GM19025 (cell line): Measurements from ENCODE around the gene ZNF385D.

ENCODE experiments used
- ATAC-seq: cut with Tn5 transposase; IDR thresholded peaks from one replicate; pipeline ENCODE4 v1.9.1; 2021; ENCODE audit warnings: mild to moderate bottlenecking, low read depth, moderate library complexity; ENCODE audit not compliant: unreplicated experiment

ZNF385D gene

DNA sequence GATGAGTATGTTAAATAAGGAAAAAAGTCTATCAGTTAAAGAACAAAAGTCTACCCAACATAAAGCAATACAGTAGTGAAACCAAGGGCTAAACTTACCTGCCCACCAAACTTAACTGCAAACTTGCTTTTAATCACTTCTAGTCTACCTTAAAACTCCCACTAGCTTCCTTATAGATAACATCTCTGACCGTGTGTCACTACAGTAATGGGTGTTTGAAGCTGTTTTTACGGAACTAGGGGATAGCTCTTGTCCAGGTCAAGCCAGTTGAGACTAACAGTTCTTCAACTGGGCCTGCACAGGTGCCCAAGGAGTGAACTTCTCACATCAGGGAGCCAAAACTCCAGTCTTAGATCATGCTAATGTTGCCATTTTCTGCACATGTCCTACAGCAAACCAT lies 132.3 kb downstream of the ZNF385D start:
- ATAC-seq: no peak

DNA sequence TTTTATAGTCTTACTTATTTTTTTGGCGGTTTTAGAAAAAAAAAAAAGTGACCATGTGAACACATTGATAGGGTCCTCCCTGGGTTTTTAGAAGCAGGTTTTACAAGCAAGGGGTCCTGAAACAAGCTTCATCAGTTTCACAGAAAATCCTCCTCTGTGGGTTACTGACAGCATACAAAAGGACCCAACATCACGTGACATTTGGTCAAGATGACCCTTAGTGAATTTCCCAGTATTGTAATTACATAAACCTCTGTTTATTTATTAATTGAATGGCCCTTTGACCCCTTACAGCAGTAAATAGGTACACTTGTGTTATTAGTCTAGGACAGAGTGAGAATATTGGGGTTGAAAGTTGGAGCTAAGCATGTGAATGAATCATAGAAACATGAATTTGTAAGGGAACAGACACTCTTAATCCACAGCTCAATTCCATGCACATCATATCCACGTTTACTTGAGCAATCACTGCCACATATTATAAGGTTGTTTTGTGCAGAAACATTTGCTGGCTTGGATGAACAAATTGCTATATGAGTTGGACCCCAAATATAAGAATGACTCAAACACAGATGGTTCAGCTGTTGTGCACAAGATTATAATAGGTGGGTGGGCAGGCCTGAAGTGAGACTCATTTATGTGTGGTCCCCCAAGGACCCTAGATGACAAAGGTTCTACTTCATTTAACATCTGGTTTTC lies 137.5 kb downstream of the ZNF385D start:
- no peak for ATAC-seq

DNA sequence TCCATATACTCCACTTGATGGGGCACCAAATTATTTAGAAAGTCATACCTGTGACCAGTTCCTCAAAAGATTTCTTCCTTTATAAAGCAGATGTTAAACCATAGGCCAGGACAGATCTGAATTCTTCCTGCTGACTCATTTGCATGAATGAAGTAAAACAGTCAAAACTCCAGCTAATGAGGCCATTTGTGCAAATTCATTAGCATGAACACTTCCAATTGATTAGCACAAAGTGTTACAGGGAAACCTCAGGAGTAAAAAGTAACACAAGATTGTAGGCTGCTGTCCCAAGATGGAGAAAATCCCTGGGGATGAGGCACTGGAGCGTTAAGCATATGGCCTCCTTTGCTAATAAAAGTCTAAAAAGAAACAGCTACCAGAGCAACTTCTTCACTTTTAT lies 149.8 kb downstream of the ZNF385D start:
- no peak for ATAC-seq

DNA sequence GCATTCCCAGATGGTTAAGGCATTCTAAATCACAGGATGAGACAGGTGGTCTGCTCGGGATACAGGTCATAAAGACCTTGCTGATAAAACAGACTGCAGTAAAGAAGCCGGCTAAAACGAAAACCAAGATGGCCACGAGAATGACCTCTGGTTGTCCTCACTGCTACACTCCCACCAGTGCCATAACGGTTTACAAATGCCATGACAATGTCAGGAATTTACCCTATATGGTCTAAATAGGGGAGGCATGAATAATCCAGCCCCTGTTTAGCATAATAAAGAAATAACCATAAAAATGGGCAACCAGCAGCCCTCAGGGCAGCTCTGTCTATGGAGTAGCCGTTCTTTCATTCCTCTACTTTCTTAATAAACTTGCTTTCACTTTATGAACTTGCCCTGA lies 151.1 kb downstream of the ZNF385D start:
- no peak for ATAC-seq

DNA sequence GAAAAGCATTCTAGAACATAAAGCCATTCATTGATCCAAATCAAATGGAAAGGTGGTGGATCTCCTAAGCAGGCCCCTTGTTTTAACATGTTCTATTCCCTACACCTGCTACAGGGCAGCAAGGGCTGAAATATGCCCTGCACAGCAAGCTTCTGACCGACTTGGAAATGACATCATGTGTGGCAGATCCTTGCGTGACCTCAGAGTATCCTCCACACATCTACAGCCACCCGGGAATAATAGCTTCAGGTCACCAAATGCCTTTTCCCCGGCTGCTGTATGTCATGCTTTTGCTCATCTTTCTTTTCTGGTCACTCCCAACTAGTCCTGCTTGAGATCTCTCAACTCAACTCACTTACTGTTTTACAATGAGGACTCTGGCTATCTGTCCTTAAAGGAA lies 158.2 kb downstream of the ZNF385D start:
- no peak for ATAC-seq

DNA sequence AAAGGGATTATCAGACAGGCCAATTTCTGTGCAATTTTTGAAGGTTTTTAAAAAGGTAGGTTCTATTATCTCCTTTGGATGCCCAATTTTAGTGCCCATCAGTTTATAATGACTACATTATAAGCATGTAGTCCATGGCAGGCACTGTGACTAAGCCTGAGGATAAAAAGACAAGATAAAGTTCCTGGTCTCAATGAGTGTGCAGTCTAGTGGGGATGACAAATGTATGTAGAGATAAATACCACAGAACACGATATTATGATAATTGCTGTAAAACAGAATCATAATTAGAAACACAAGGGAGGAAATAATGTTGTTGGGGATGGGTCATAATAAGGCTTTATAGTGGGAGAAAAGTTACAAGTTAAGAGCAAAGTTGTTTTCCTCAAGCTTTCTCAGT lies 163.1 kb downstream of the ZNF385D start:
- ATAC-seq: no peak

DNA sequence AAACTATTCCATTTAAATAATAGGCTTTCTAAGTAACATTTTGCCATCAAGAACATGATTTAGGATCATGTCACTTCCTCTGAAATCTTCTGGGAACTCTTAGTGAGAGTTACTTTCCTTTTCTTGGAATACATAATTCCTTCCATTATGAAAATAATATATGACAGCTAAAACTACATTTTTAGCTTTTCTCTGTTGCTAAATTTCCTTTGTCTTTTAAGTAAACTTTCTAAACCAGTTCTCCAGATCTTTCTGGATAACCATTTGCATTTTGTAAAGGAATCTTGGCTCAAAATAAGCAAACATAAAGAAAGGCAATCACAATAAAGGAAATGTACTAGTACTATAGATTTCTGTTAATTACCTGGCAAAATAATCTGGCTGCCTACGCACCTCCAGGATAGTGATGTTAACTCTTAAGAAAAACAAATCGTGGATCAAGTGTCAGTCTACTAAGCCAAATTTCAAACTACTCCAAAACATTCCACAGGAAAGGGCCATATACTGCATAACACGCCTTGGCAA lies 165.7 kb downstream of the ZNF385D start:
- no peak for ATAC-seq

DNA sequence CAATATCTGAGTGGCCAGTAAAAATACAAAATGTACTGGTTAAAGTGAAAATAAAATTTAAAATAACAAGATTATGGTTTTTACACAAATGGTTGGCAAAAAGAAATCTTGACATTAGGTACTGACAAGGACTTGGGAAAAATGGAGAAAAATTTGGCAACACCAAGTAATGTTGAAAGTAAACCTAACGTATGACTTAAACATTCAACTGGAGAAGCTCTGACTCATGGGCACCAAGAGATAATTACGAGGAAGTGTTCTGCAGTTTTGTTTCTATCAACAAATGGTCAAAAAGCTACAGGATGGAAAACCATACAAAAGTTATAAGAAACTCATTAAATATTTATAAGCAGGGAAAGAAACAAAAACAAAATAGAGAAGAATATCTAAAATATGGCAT lies 177.7 kb downstream of the ZNF385D start:
- no peak for ATAC-seq

DNA sequence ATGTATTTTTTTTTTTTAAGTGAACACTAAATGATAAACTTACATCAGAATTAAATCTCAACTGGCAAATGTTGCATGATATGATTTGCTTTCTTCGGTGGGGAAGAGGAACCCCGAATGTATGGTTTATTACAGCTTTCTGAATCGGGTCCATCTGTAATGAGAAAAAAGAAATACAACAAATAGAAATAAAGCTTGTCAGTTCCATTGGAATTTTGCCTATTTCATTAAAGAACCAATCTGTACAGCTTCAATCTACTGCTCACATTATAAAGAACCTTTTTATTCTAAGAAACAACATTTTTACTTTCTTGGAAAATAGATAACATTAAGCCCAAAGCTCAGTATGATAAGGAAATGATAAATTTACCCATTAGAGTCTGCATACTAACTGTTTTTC lies 186.5 kb downstream of the ZNF385D start:
- ATAC-seq: no peak

DNA sequence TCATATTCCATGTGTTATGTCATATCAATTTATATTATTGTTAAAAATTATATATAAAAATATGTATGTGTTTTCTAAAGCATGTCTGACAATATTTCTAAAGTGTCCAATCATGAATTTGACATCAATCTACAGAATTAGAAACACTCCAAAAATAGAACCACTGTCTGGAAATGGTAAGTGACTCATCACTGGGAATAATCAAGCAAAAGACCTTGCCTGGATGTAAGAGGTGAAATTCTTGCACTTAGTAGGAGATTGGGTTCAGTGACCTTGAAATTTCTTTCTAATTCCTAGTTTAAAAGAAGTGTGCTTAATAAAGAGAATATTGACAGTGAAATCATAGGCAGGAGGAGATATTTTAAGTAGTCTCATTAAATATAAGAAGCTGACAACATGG lies 188.8 kb downstream of the ZNF385D start:
- ATAC-seq: no peak

DNA sequence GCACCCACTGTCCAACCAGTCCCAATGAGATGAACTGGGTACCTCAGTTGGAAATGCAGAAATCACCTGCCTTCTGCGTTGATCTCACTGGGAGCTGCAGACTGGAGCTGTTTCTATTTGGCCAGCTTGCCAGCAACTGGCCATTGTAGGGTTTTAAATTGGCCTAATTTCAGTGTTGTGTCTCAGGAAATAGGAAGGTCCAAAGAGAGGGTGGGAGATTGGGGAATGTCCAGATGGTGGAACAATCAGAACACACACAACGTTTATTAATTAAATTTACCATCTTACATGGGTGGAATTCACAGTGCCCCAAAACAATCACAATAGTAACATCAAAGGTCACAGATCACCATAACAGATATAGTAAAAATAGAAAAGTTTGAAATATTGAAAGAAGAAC lies 189.5 kb downstream of the ZNF385D start:
- ATAC-seq: no peak

DNA sequence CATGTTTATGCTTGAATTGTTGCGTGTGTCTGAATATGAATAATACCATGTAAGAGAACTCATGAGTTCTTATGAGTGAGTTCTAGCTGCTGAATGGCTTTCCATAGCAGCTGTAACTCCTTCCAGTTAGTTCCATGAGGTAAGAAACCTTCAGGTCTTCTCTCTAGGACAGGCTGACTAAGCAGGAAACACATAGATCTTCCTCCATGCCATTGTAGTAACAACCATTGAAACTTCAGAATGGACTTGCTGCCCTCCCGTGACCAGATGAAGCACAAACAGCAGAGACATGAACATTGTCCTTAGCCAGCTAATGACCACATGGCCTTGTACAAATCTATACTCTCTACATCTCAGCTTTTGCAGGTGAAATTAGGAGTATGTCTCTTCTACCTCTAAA lies 200.0 kb downstream of the ZNF385D start:
- ATAC-seq: no peak

DNA sequence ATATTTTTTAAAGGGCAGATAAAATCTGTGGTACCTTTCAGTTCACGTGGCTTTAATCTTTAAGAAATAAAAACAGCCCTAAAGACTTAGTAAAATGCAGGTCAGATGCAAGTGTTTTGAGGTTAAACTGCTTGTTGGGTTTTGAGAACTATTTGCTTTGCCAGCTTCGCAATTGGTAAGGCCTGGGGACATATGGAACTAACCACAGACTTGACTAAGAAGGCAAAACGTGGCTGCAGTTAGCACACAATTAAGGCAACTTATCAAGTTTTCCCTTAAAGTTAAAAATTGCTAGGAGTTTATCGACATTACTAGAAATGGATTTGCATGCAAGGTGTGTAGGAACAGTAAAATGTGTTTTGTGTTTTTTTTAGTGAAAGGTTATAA lies 206.9 kb downstream of the ZNF385D start:
- ATAC-seq: no peak

DNA sequence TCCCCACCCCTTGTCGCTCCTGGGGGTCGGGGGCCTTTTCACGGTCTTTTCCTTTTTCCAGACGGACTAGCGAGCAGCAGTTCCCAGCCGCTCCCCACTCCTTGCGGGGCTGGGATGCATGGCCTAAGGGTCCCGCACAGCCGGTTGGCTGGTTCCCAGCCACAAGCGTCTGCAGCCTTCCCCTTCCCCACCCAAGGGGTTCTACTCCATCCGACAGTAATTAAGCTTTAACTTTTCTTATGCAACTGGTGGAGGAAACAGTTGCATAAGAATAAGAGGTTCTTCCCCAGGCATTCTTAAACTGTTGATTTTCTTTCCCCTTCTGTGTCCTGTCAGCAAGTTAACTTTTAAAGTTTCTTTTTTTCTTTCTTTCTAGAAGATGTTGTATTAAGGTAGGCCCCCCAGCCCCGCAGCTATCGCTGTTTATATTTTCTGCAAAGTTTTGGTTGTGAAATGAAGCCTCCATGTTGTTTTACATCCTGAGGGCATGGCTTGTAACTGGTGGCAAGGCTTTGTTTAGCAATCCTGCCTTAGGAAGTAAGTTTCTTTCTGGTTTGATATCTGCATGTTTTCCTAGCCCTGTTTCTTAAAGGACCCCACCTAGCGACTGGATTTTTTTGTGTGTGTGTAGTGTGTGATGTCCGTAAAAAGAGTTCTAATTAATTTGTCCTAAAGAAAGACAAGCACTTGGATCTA lies 207.5 kb downstream of the ZNF385D start:
- no peak for ATAC-seq

DNA sequence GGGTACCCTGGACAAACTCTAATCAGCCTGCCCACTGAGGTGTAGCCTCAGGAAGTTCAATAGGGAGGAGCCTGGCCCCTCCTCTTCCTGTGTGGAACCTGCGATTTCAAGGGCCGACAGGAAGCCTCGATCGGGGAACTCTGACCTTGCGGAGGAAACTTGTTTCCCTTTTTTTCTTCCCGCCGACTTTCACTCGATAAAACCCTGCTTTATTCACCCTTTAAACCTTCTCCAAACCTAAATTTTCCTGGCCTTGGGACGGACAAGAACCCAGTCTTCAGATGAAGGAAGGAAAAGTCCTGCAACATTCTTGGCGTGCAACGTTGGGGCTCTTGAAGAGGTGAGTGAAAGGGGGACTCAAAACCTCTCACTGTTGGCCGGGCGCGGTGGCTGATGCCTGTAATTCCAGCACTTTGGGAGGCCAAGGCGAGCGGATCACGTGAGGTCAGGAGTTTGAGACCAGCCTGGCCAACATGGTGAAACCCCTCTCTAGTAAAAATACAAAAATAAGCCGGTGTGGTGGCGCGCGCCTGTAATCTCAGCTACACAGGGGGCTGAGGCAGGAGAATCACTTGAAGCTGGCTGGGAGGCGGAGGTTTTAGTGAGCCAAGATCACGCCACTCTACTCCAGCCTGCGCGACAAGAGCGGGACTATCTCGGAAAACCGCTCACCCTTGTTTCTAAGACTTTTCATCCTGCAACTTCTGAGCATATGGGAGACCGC lies 208.2 kb downstream of the ZNF385D start:
- ATAC-seq: no peak

DNA sequence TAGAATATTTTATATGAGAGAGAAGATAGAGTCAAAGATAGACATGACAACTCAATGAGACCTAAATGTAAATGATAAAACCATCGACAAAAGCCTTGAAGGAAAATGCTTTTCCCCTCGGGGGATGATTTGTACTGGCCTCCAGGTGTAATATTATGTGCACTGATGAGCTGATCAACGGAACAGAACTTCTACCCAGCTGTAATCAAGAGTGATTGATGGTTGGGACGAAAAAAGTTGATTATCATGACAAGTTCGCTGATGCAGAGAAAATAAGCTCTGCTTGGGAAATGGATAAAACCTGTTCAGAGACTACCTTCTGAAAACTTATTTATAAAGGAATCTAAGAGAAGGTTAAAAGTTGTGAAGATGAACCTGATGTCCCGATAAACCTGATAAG lies 210.7 kb downstream of the ZNF385D start:
- ATAC-seq: no peak

DNA sequence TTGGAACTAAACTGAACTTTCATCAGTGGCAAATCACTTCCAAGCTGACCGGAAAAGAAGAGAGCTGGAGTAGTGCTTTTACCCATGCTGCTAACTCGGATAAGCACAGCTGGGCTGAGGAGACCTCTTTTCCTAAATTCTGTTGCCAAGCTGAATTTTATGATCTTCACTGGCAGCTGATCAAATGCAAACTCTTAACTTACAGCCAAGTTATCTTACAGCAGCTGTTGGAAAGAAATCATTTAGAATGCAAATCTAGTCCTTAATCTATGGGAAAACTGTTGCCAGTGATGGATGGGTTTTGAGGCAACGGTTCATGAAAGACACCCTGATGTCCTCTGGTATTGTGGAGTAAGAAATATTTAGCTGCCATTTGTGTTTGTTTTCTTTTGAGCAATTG lies 216.5 kb downstream of the ZNF385D start:
- ATAC-seq: no peak

DNA sequence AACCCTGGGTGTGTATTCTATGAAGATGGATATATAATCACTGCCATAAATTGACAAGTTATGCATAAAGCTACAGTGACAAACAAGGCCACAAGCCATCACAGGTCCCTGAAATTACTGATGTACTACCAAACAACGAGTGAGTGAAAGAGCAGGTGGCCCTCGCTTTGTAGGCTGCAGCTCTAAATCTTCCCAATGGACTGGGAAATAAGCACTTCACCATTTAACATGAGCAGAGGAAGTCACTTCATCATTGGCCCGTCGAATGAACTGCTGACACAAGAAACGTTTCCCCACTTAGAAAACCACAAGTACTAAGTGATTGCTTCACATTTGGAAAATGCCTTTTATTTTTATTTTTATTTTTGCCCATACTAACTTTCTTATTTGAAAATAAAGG lies 218.0 kb downstream of the ZNF385D start:
- no peak for ATAC-seq

DNA sequence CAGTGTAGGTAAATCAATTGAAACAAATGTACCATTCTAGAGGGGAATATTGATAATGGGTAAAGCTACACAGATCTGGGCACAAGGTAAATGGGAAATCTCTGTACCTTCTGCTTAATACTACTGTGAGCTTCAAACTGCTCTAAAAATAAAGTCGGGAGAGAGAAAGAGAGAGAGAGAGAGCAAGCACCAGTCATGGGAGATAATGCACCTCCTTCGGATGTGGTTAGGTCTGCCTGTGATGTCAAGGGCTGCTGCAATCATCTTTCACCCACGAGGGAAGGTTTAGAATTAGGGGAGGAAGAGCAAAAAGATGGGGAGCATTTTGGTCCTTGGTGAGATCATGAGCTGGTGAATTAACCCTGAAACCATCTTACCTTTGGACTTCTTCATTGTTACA lies 219.1 kb downstream of the ZNF385D start:
- ATAC-seq: no peak

DNA sequence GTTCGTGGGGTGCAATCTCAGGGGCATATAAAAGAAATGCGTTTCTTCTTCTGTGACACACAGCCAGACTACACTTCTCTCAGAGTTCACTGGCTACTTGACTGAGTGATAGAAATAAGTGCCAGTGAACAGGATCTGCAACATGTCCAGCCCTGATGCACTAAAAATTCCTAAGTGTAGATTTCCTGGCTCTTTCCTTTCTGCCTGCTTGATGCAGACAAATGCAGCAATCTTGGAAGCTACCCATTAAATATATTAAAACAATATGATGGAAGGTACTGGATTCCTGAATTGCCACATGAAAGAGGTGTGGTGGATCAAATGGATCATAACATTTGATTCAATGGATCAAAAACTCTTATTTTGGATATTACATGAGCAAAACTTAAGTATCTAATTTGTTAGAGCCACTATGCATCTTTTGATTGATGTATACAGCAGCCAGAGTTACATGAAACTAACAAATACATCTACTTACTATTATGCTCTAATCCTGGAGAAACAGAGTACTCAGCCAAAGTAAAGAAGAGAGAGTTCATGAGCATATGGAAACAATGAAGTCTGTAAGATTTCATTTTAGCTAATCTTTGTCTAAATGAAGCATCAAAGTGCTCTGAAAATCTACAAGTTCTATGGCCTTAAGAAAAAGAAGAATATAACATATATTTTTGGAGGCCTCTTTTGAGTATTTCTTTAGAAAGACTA lies 222.6 kb downstream of the ZNF385D start:
- ATAC-seq: no peak

DNA sequence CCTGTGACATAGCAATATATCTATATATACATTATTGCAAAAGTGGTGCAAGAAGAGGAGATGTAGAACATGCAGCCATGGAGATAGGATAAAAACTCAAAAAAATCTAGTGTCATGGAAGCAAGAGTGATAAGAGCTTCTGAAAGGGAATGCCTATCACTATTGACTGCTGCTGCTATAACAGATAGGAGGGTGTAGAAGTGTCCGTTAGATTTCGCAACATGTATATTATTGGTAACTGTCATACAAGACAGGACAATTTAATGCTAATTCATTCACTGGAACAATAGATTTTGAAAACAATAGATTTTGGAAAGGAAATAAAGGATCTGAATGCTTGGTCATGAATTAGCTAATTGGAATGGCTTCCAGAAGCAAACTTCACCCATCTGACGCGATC lies 224.5 kb downstream of the ZNF385D start:
- no peak for ATAC-seq
